SK-N-SH (cell line): ENCODE measurements around the gene PAX2. TPM values are rescaled to one million over a fixed set of nuclear protein-coding genes. Genes with fewer than 3 reads are reported as not detected.

Experiments
- CTCF ChIA-PET: fragments of 300-600, 350-600 bp; formaldehyde crosslinking; extraction: SDS; loops from one replicate; lab custom pipeline; 2021; lab: Yijun Ruan, JAX
- POLR2A ChIA-PET: fragments of 350-600 bp; sonication (Branson Sonifier 250); formaldehyde crosslinking; extraction: SDS; loops from one replicate; lab custom pipeline; 2020; ENCODE audit warnings: antibody characterized with exemption, inconsistent platforms; lab: Yijun Ruan, JAX
- DNase-seq: peaks from one replicate; pipeline ENCODE4 v3.0.0; 2012
- H2AFZ ChIP-seq: fragments of 200-600 bp; sonication (generic); 2 replicates; pipeline ENCODE4 v1.8.1; 2016; ENCODE audit warnings: antibody characterized with exemption, mild to moderate bottlenecking, low read depth
- H3F3A ChIP-seq: fragments of 200-600 bp; sonication (generic); replicated peaks from 2 replicates; pipeline ENCODE3; 2016; ENCODE audit warnings: antibody characterized with exemption, mild to moderate bottlenecking; ENCODE audit not compliant: insufficient read depth
- H3K27ac ChIP-seq, 2 experiments: fragments of 200-500 bp in 1 of 2; fragments of 200-600 bp in 1 of 2; sonication (Bioruptor generic) in 1 of 2; sonication (generic), shearing (Covaris generic) in 1 of 2; 2 replicates each; pipeline versions ENCODE4 v1.5.1 to v1.6.1; 2014 to 2016; ENCODE audit warnings: low read depth in 2 of 2, inconsistent platforms in 1 of 2, low read length in 1 of 2, mild to moderate bottlenecking in 1 of 2, mixed read lengths in 1 of 2
- H3K27me3 ChIP-seq: fragments of 200-600 bp; sonication (generic), shearing (Covaris generic); 2 replicates; pipeline ENCODE4 v1.6.1; 2016; ENCODE audit warnings: mixed run types; ENCODE audit not compliant: insufficient read depth
- H3K36me3 ChIP-seq, 2 experiments: fragments of 200-500 bp in 1 of 2; fragments of 200-600 bp in 1 of 2; sonication (Bioruptor generic) in 1 of 2; sonication (generic) in 1 of 2; replicated peaks in 1 of 2; 2 replicates each; pipeline versions ENCODE3 to v1.5.1; 2014 to 2016; ENCODE audit warnings: low read length in 1 of 2, mild to moderate bottlenecking in 1 of 2; ENCODE audit not compliant: insufficient read depth in 2 of 2, control insufficient read depth in 1 of 2
- H3K4me1 ChIP-seq, 2 experiments: fragments of 200-500 bp in 1 of 2; fragments of 200-600 bp in 1 of 2; sonication (Bioruptor generic) in 1 of 2; sonication (generic), shearing (Covaris generic) in 1 of 2; 2 replicates each; pipeline versions ENCODE4 v1.5.1 to v1.6.1; 2014 to 2016; ENCODE audit warnings: low read depth in 1 of 2, low read length in 1 of 2, mixed run types in 1 of 2; ENCODE audit not compliant: insufficient read depth in 2 of 2, control insufficient read depth in 1 of 2
- H3K4me2 ChIP-seq: fragments of 200-600 bp; sonication (generic), shearing (Covaris generic); 2 replicates; pipeline ENCODE4 v1.6.1; 2017; ENCODE audit warnings: mixed run types
- H3K4me3 ChIP-seq, 2 experiments: fragments of 200-500 bp in 1 of 2; fragments of 200-600 bp in 1 of 2; sonication (Bioruptor generic) in 1 of 2; sonication (generic), shearing (Covaris generic) in 1 of 2; 2 replicates each; pipeline versions ENCODE4 v1.5.1 to v1.8.1; 2014 to 2016; ENCODE audit warnings: low read depth in 2 of 2, inconsistent platforms in 1 of 2, low read length in 1 of 2, mild to moderate bottlenecking in 1 of 2, mixed read lengths in 1 of 2, moderate library complexity in 1 of 2
- H3K79me2 ChIP-seq: fragments of 200-600 bp; sonication (generic); 2 replicates; pipeline ENCODE4 v1.8.1; 2017; ENCODE audit warnings: mild to moderate bottlenecking; ENCODE audit not compliant: insufficient read depth
- H3K9ac ChIP-seq: fragments of 200-600 bp; sonication (generic); 2 replicates; pipeline ENCODE4 v1.6.1; 2017; ENCODE audit warnings: mixed run types
- H3K9me2 ChIP-seq: fragments of 200-600 bp; sonication (generic); 2 replicates; pipeline ENCODE4 v1.6.1; 2017; ENCODE audit warnings: mixed run types
- H3K9me3 ChIP-seq: fragments of 200-600 bp; sonication (generic); 2 replicates; pipeline ENCODE4 v1.6.1; 2017; ENCODE audit warnings: mixed run types, mild to moderate bottlenecking, moderate library complexity
- H4K20me1 ChIP-seq: fragments of 200-600 bp; sonication (generic); 2 replicates; pipeline ENCODE4 v1.6.1; 2017; ENCODE audit warnings: mild to moderate bottlenecking, mixed run types; ENCODE audit not compliant: insufficient read depth
- ELF1 ChIP-seq: IDR thresholded peaks from 2 replicates; pipeline ENCODE4 v1.4.0; 2012
- EP300 ChIP-seq, 2 experiments: IDR thresholded peaks; 2 replicates each; pipeline versions ENCODE4 v1.4.0 to v1.6.1; 2012; ENCODE audit warnings: borderline replicate concordance in 1 of 2, low read depth in 1 of 2, low read length in 1 of 2
- FOSL2 ChIP-seq: IDR thresholded peaks from 2 replicates; pipeline ENCODE4 v1.4.0; 2012; ENCODE audit warnings: low read depth, mild to moderate bottlenecking, moderate library complexity, borderline replicate concordance
- MEF2A ChIP-seq: IDR thresholded peaks from 2 replicates; pipeline ENCODE4 v1.4.0; 2012; ENCODE audit warnings: low read depth, borderline replicate concordance
- MXI1 ChIP-seq: IDR thresholded peaks from 2 replicates; pipeline ENCODE4 v1.6.1; 2012; ENCODE audit warnings: mild to moderate bottlenecking, low read depth, low read length, improper control_type of control experiment
- WGBS: methylation state at CpG from one replicate; pipeline ENCODE4 v1.1.6; 2017; ENCODE audit warnings: low lambda C conversion rate; 5-methylcytosine and 5-hydroxymethylcytosine counted together
- polyA plus RNA-seq, 3 experiments: library from polyadenylated mRNA; depleted of rRNA; stranded (reverse); fragments of >200 nt; gene quantifications; 2 replicates each; pipeline ENCODE4 v1.2.3, GENCODE V29; 2012
- TF ChIP-seq, protein P1 (sequence below): IDR thresholded peaks from 2 replicates; pipeline ENCODE4; 2012
- TF ChIP-seq, protein P2 (sequence below): IDR thresholded peaks from 2 replicates; pipeline ENCODE4 v1.4.0; 2012; ENCODE audit warnings: low read depth

Gene PAX2
- polyA plus RNA-seq, 1 of the 3 experiments (the other 2 are of a cell fraction) = not detected

DNA sequence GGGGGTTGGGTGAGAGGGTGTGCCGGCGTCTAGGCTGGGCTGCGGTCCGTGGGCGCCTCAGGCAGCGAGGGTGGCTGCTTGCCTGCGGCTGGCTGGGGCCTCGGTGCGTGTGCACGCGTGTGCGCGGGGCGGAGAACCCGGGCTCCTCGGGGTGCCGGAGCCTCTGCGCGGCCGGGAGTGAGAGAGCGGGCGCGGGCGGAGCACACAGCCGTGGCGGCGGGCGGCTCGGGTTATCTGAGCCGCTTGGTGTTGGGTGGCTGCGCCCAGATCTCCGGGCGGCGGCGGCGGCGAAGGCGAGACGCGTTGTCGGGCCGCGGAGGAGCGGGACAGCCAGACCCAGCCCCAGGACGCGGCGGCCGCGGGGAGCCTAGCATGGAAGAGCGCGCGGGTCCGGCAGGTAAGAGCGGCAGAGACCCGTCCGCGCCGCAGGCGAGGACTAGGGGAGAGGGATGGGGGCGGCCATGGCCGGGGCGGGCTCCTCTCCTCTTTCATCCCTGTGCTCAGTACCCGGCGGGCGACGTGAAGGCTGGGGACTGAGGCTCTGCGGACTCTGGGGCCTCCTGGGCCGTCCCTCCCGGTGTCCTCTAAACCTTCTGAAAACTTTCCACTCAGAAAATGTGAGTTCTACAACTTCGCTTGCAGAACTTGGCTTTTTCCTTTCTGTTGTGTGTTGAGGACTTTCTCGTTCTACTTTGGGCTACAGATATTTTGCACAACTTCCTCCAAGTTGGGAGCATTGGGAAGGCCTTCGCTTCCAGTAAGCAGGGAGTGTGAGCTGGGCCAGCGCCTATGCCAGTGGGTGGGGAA lies 9.8 kb upstream of the PAX2 start:
- POLR2A ChIA-PET = no interaction called here
- H3K4me1 ChIP-seq = peaks cover 0 to 12% of the 10 kb centered on the region in 2 experiments; a peak in 1 of 4 replicates
- WGBS = 38% methylated on average over 42 of the region's 73 CpGs
- H3K4me3 ChIP-seq = no peak overlapping the region
- no peak overlapping the region for H3K4me2 ChIP-seq
- TF ChIP-seq MEF2A (no peak), FOSL2 (no peak)
- TF ChIP-seq, protein P1, sequence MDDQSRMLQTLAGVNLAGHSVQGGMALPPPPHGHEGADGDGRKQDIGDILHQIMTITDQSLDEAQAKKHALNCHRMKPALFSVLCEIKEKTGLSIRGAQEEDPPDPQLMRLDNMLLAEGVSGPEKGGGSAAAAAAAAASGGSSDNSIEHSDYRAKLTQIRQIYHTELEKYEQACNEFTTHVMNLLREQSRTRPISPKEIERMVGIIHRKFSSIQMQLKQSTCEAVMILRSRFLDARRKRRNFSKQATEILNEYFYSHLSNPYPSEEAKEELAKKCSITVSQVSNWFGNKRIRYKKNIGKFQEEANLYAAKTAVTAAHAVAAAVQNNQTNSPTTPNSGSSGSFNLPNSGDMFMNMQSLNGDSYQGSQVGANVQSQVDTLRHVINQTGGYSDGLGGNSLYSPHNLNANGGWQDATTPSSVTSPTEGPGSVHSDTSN = no peak
- TF ChIP-seq, protein P2, sequence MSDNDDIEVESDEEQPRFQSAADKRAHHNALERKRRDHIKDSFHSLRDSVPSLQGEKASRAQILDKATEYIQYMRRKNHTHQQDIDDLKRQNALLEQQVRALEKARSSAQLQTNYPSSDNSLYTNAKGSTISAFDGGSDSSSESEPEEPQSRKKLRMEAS = no peak
- TF ChIP-seq, all 33 proteins: peak for 0
- H3K27me3 ChIP-seq = peaks cover 100% of the 10 kb centered on the region
- H2AFZ ChIP-seq = no peak overlapping the region
- no peak overlapping the region for H3K9ac ChIP-seq
- H3K79me2 ChIP-seq = no peaks in the 10 kb centered on the region
- H3K36me3 ChIP-seq = no peaks in the 10 kb centered on the region
- 0 out of 2 replicates have a peak, but pooled peaks cover 8% of the 10 kb centered on the region for H4K20me1 ChIP-seq
- H3K9me2 ChIP-seq = no peaks in the 10 kb centered on the region
- H3K9me3 ChIP-seq = no peaks in the 10 kb centered on the region
- H3K27ac ChIP-seq = no peak overlapping the region
- CTCF ChIA-PET = interaction anchor here (1.1 to 10.7 kb wide), 7 partner anchors 9 to 253 kb away, joined by 3 to 267 read pairs (median 8); partner anchors contain the start of gene PAX2
- no peaks in the 10 kb centered on the region for H3F3A ChIP-seq
- peak; percentile 65 for DNase-seq

DNA sequence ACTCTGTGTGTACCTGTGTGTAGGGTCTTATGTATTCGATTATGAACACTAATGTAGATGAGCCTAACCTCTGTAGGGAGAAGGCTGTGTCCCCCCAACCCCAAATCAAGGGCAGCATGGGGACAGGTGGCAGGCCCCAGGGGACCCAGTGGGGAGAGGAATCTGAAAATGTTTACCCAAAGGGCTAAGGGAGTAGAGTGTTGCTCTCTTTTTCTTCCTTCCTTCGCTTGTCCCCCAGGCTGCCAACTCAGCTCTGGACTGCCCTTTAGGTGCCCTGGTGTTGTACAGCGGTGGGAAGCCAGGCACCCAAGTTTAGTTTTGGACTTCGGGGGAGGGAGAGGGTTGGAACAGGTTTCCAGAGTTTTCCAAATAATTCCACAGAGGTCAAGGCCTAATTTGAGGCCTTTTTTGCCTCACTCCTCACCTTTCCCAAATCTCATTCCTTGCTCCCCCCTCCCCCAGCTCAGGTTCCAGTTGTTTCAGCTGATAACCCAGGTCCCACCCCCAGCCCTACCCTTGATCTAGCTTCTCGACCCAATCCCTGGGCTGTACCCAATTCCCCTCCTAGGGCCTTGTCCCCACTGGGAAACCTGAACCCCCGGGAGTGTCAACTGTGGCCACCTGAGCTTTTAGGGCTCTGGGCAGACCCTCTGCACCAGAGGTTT lies 9.1 kb upstream of the PAX2 start:
- Histone ChIP-seq H4K20me1 (0 out of 2 replicates have a peak, but pooled peaks cover 8% of the 10 kb centered on the region), H3K4me1 (peaks cover 0 to 6% of the 10 kb centered on the region in 2 experiments; a peak in 1 of 4 replicates), H3K4me2 (no peak overlapping the region), H2AFZ (no peak overlapping the region), H3K9me3 (no peaks in the 10 kb centered on the region), H3K27ac (no peak overlapping the region), H3F3A (no peaks in the 10 kb centered on the region), H3K27me3 (peaks cover 100% of the 10 kb centered on the region), H3K79me2 (no peaks in the 10 kb centered on the region), H3K36me3 (no peaks in the 10 kb centered on the region), H3K9ac (no peak overlapping the region), H3K4me3 (no peak overlapping the region), H3K9me2 (no peaks in the 10 kb centered on the region)
- TF ChIP-seq MXI1 (no peak), EP300 (IDR thresholded peaks at IDR 0.05; ENCODE audit: borderline replicate concordance in 1 of 2, low read depth in 1 of 2, low read length in 1 of 2) (no peak), ELF1 (no peak)
- WGBS = 55% methylated on average over 6 of the region's 6 CpGs
- CTCF ChIA-PET = interaction anchor here (0.7 to 10.7 kb wide), 5 partner anchors 7 to 171 kb away, joined by 3 to 267 read pairs (median 14); no protein-coding TSS in a partner anchor
- DNase-seq = no peak
- POLR2A ChIA-PET = no interaction called here
